CD4-positive, alpha-beta T cell (primary cell): ENCODE data around the gene EVC2. TPM values are rescaled to one million over a fixed set of nuclear protein-coding genes. Genes with fewer than 3 reads are reported as not detected.

Experiments
- ATAC-seq: fragments of 200-7000 bp; cut with Tn5 transposase; one replicate; pipeline ENCODE4 v1.10.0; 2022; ENCODE audit warnings: mild to moderate bottlenecking; ENCODE audit not compliant: poor library complexity
- CTCF ChIA-PET: fragments of 350-600 bp; sonication (Branson Sonifier 250); formaldehyde crosslinking; loops from one replicate; lab custom pipeline; 2021; ENCODE audit warnings: antibody characterized with exemption, inconsistent platforms; lab: Charles Lee
- POLR2A ChIA-PET: fragments of 350-600 bp; sonication (Branson Sonifier 250); formaldehyde crosslinking; loops from one replicate; lab custom pipeline; 2021; ENCODE audit warnings: antibody characterized with exemption, inconsistent platforms; lab: Charles Lee
- DNase-seq, 14 experiments: peaks; one replicate each; pipeline ENCODE4 v3.0.0-alpha.2; 2013 to 2020; ENCODE audit warnings: mixed read lengths in 2 of 14
- H3K27ac ChIP-seq, 2 donors: one replicate each; pipeline versions ENCODE4 v1.5.1 to v1.7.0; 2013; ENCODE audit warnings: low read length in 2 of 2, low read depth in 1 of 2, mild to moderate bottlenecking in 1 of 2
- H3K27me3 ChIP-seq, 2 experiments: 1 replicate in 1 of 2; 2 replicates in 1 of 2; pipeline versions ENCODE4 v1.6.1 to v1.7.0; 2013; ENCODE audit warnings: low read length in 2 of 2, control low read depth in 1 of 2, mild to moderate bottlenecking in 1 of 2, moderate library complexity in 1 of 2; ENCODE audit not compliant: insufficient read depth in 2 of 2, control insufficient read depth in 1 of 2
- H3K36me3 ChIP-seq: one replicate; pipeline ENCODE4 v1.6.1; 2013; ENCODE audit warnings: low read length, control low read depth; ENCODE audit not compliant: insufficient read depth
- H3K4me1 ChIP-seq: one replicate; pipeline ENCODE4 v1.6.1; 2013; ENCODE audit warnings: low read length, control low read depth; ENCODE audit not compliant: insufficient read depth
- H3K4me3 ChIP-seq: one replicate; pipeline ENCODE4 v1.5.1; 2013; ENCODE audit warnings: mild to moderate bottlenecking, low read length, moderate library complexity
- H3K9me3 ChIP-seq, 2 experiments: 1 replicate in 1 of 2; 2 replicates in 1 of 2; pipeline versions ENCODE4 v1.6.1 to v1.7.0; 2013; ENCODE audit warnings: low read length in 2 of 2, mild to moderate bottlenecking in 2 of 2, control low read depth in 1 of 2, moderate library complexity in 1 of 2; ENCODE audit not compliant: control insufficient read depth in 1 of 2, insufficient read depth in 1 of 2
- H3K27ac Mint-ChIP-seq: one replicate; pipeline ENCODE4 v1.8.0; 2020; ENCODE audit warnings: mixed read lengths
- H3K27me3 Mint-ChIP-seq: one replicate; pipeline ENCODE4 v1.8.0; 2021; ENCODE audit warnings: mixed read lengths
- H3K36me3 Mint-ChIP-seq: one replicate; pipeline ENCODE4 v1.8.0; 2021; ENCODE audit warnings: low read depth, mixed read lengths
- H3K4me1 Mint-ChIP-seq: one replicate; pipeline ENCODE4 v1.8.0; 2021; ENCODE audit warnings: low read depth, mixed read lengths
- H3K4me3 Mint-ChIP-seq: one replicate; pipeline ENCODE4 v1.8.0; 2020; ENCODE audit warnings: mild to moderate bottlenecking, mixed read lengths
- H3K9me3 Mint-ChIP-seq: one replicate; pipeline ENCODE4 v1.8.0; 2020; ENCODE audit warnings: mixed read lengths
- intact Hi-C, 2 experiments: fragments of 100-400 bp; cut with DNase I in 1 of 2; cut with micrococcal nuclease in 1 of 2; formaldehyde crosslinking; loops; one replicate each; pipeline versions ENCODE4 v1.15.1 to v1.9.0; 2023 to 2025; cut with DNase I, micrococcal nuclease
- total RNA-seq, 174 experiments: library from RNA in 2 of 174; stranded (reverse) in 2 of 174; gene quantifications; one replicate each; pipeline ENCODE4 v1.2.3 and lab custom pipeline; 2021 to 2026
- TF ChIP-seq, protein P1 (sequence below): fragments of 200-600 bp; IDR thresholded peaks from one replicate; pipeline ENCODE4 v1.8.0; 2022; ENCODE audit warnings: antibody characterized with exemption, mild to moderate bottlenecking

EVC2 gene
- total RNA-seq, 2 experiments from 2014 or later = 1.1 to 1.3 TPM

DNA sequence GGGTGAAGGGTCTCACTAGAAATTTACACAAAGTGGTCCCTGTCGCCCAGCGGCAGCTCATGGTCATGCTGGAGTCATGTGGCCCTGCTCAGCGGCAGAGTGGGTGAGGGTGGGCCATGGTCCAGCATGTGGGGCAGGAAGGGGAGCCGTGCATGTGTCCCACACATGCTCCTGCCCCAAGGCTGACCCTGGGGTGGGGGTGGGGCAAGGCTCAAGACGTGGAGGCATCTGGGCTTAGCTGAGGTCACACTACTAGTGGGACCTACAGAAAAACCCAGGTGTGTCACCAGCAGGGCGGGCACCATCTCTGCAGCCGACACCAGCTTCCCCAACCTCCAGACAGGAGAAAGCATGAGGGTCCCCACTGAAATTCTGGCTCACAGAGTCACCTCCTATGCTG is 45.0 kb upstream of the EVC2 start:
- CTCF ChIA-PET = no interaction called here
- H3K27ac Mint-ChIP-seq = no peak overlapping the region
- H3K4me1 ChIP-seq = no peaks in the 10 kb centered on the region
- no peaks in the 10 kb centered on the region for H3K36me3 ChIP-seq
- H3K4me1 Mint-ChIP-seq = no peaks in the 10 kb centered on the region
- peaks cover 0 to 38% of the 10 kb centered on the region in 2 experiments for H3K9me3 ChIP-seq
- H3K27ac ChIP-seq = no peak overlapping the region
- no peaks in the 10 kb centered on the region for H3K27me3 Mint-ChIP-seq
- H3K4me3 Mint-ChIP-seq = no peak overlapping the region
- TF ChIP-seq, protein P1, sequence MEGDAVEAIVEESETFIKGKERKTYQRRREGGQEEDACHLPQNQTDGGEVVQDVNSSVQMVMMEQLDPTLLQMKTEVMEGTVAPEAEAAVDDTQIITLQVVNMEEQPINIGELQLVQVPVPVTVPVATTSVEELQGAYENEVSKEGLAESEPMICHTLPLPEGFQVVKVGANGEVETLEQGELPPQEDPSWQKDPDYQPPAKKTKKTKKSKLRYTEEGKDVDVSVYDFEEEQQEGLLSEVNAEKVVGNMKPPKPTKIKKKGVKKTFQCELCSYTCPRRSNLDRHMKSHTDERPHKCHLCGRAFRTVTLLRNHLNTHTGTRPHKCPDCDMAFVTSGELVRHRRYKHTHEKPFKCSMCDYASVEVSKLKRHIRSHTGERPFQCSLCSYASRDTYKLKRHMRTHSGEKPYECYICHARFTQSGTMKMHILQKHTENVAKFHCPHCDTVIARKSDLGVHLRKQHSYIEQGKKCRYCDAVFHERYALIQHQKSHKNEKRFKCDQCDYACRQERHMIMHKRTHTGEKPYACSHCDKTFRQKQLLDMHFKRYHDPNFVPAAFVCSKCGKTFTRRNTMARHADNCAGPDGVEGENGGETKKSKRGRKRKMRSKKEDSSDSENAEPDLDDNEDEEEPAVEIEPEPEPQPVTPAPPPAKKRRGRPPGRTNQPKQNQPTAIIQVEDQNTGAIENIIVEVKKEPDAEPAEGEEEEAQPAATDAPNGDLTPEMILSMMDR = no peak
- H3K27me3 ChIP-seq = no peaks in the 10 kb centered on the region
- H3K4me3 ChIP-seq = no peak overlapping the region
- POLR2A ChIA-PET = no interaction called here
- no peak for ATAC-seq
- intact Hi-C loops = no loop called here
- H3K9me3 Mint-ChIP-seq = no peaks in the 10 kb centered on the region
- no peak for DNase-seq
- no peaks in the 10 kb centered on the region for H3K36me3 Mint-ChIP-seq

DNA sequence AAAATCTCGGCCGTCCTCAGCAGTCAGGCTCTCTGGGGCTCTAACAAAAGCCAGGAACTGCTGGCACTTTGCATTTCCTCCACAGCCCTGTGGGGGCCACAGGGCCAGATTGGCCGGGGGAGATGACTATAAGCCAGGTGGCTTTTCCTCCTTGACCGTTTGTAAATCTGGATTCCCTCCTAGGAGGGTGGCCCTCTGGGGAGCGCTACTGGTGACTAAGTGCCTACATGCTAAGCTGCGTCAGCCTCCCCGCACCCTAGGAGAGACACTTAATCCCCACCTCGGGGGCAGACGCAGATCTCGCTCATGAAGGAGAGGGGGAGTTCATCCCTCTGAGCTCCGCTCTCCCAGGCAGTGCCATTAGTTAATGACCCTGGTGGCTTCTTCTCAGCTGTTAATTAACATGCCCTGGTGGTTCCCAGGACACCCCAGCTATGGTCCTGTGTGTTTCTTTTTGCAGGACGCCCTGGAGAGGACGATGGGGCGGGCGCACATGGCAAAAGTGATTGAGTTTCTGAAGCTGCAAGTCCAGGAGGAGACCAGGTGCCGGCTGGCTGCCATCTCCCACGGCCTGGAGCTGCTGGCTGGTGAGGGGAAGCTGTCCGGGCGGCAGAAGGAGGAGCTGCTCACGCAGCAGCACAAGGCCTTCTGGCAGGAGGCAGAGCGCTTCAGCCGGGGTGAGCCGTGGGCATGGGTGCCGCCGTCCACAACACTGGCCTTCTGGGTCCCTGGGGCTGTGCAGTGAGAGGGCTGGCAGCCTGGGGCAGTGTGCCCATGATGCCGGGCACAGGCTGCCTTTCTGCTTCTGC is 44.2 kb upstream of the EVC2 start:
- Histone ChIP-seq H3K9me3 (peaks cover 0 to 38% of the 10 kb centered on the region in 2 experiments), H3K4me1 (no peaks in the 10 kb centered on the region), H3K27ac (no peak overlapping the region), H3K27me3 (no peaks in the 10 kb centered on the region), H3K36me3 (no peaks in the 10 kb centered on the region), H3K4me3 (no peak overlapping the region)
- DNase-seq = no peak
- intact Hi-C loops = no loop called here
- ChIA-PET POLR2A (no interaction called here), CTCF (no interaction called here)
- H3K4me3 Mint-ChIP-seq = no peak overlapping the region
- H3K4me1 Mint-ChIP-seq = no peaks in the 10 kb centered on the region
- H3K9me3 Mint-ChIP-seq = no peaks in the 10 kb centered on the region
- no peaks in the 10 kb centered on the region for H3K36me3 Mint-ChIP-seq
- no peaks in the 10 kb centered on the region for H3K27me3 Mint-ChIP-seq
- TF ChIP-seq, protein P1 = no peak
- no peak for ATAC-seq
- no peak overlapping the region for H3K27ac Mint-ChIP-seq

DNA sequence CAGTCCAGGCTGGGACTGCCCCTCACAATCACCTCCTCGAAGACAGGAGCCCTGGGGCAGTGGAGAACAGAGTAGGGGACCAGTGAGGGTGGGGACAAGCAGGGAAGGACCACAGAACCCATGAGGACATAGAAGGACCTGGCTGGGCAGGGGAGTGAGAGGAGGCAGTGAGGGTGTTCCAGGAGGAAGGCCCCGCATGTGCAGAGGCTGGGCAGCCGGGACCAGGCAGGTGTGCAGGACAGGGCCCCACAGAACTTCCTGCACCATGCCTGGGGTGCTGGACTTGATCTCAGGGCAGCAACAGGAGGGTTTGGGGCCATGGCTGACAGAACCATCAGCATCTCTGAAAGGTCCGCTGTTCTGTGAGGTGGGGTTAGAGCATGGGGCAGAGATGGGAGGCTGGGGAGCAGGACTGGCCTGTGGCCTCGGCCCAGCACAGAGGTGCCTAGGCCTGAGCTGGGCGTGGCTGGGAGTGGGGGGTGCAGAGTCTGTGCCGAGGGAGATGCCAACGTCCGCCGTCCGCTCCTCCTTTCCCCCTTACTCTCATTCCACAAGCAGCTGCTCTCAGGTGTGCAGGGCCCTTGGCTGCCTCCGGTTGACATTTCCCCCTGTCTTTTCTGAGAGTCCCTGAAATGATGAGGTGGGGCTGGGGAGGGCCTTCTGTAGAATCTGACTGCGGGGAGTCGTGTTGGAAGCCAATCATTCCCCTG is 43.5 kb upstream of the EVC2 start:
- Histone ChIP-seq H3K9me3 (peaks cover 0 to 31% of the 10 kb centered on the region in 2 experiments), H3K27me3 (no peaks in the 10 kb centered on the region), H3K36me3 (no peaks in the 10 kb centered on the region), H3K4me3 (no peak overlapping the region), H3K4me1 (no peaks in the 10 kb centered on the region), H3K27ac (no peak overlapping the region)
- DNase-seq = no peak
- no peaks in the 10 kb centered on the region for H3K27me3 Mint-ChIP-seq
- no peak overlapping the region for H3K4me3 Mint-ChIP-seq
- TF ChIP-seq, protein P1 = no peak
- ChIA-PET CTCF (no interaction called here), POLR2A (no interaction called here)
- H3K36me3 Mint-ChIP-seq = no peaks in the 10 kb centered on the region
- ATAC-seq = no peak
- H3K27ac Mint-ChIP-seq = no peak overlapping the region
- intact Hi-C loops = no loop called here
- no peaks in the 10 kb centered on the region for H3K9me3 Mint-ChIP-seq
- no peaks in the 10 kb centered on the region for H3K4me1 Mint-ChIP-seq
